Inflammatory macrophage (primary cell): ENCODE measurements around the gene ZXDB.
A peak's percentile ranks its signal among the peaks of the same experiment; 100 is the strongest.
"Not testable (repeated sequence)": the region's sequence is repeated elsewhere in the genome, so short reads cannot be mapped to it uniquely, and the experiment has no call there.

ENCODE experiments used
- DNase-seq, 2 donors: peaks; one replicate each; pipeline ENCODE4 v3.0.0-alpha.2; 2020 to 2022
- total RNA-seq, 18 experiments: gene quantifications; one replicate each; lab custom pipeline; 2026; ENCODE audit warnings: mixed read lengths in 6 of 18, inconsistent platforms in 2 of 18; lab: John Stamatoyannopoulos, UW

ZXDB gene
- total RNA-seq, result 3.6 to 11.0 (median 6.1) reads per million in 18 experiments

DNA sequence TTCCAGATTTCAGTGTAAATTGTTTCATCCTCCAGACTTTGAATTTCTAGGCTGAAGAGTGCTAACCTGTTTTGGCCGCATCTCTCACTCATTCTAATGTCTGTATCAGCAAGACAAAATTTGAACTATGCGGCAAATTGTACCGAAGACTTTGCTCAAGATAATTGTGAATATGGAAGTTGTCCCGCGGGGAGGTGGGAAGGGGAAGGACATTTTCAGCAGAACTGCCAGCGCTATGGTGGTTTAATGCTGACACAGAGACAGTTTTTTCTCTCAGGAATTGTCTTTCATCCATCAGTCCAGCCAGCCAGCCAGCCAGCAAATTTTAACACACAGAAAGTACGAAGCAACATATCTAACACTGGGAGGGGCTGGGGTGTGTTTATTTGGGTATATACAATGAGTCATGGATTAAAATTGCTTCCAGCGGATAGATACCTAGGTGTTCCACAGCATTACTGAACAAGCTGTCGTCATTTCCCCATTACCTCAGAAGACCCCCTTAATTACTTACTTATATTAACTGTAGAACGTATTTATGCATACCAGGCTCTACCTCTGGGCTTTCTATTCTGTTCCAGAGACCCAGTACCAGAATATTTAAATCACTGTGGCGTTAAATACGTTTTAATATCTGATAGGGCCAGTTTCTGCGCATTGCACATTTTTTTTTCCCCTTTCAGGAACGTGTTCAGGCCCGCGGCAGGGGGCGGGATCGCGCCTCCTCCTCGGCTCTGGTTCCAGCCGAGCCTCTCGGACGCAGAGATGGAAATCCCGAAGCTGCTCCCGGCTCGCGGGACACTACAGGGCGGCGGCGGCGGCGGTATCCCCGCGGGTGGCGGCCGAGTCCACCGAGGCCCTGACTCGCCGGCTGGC lies at the start of gene ZXDB:
TSS of gene ZXDB (plus strand) at position 728 of the 876 bp plus-strand sequence. CDS start at position 766, 38 bp downstream.
- DNase-seq, result not testable (repeated sequence)

DNA sequence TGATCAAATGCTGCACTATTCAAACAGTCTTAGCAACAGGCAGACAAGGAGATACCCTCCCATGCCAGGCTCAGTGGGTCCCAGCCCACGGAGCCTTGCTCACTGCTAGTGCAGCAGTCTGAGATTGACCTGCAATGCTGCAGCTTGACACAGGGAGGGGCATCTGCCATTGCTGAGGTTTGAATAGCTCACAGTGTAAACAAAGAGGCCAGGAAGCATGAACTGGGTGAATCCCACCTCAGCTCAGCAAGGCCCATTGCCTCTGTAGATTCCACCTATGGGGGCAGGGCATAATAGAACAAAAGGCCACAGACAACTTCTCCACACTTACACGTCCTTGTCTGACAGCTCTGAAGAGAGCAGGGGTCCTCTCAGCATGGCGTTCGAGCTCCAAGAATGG lies 26.6 kb upstream of the ZXDB start:
- no peak for DNase-seq

DNA sequence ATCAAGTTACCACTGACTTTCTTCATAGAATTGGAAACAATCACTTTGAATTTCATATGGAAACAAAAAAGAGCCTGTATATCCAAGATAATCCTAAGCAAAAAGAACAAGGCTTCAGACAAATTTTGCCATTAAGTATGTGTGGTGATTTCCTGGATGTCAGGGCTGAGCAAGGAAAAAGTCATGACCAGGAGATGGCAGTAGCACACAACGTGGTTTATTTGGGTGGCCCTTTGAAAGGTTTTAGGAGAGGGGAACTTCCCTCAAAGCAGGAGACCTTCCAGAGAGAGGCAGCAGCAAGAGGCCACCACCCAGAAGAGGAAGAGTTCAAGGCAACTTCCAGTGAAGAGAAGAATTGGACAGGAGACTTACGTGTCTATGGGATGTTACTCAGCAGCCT lies 18.1 kb upstream of the ZXDB start:
- DNase-seq, result peak; percentile 7 to 19

DNA sequence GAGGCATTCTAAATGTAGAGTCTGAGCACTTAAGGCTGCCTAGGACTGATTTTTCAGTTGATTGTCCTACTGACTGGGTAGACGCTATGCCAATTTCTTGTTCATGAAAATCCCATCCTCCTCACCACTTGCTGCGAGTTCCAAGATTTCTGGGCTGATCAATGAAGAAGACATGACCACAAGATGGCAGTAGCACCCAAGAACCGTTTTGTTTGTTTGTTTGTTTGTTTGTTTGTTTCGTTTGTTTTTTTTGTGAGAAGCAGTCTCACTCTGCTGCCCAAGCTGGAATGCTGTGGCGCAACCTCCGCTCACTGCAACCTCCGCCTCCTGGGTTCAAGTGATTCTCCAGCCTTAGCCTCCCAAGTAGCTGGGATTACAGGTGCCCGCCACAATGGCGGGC lies 8.9 kb upstream of the ZXDB start:
- DNase-seq, result peak in 1 of 2 donors; percentile 9

DNA sequence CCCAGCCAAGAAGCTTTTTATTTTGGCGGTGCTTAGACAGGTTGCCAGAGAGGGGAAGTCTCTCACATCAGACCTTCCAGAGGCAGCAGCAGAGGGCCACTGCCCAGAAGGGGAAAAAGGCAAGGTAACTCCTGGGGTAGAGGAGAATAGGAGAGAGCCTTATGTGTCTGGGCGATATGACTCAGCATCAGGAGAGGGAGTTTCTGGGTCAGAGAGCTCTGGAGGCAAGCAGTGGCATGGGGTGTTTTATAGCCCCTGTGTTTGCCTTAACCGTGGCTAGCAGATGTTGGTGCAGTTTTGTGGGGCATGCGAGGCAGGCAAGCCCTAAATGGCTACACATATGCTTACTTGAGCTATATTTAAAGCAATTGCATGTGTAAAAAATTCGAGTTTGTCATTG lies 8.3 kb upstream of the ZXDB start:
- DNase-seq, result no peak

DNA sequence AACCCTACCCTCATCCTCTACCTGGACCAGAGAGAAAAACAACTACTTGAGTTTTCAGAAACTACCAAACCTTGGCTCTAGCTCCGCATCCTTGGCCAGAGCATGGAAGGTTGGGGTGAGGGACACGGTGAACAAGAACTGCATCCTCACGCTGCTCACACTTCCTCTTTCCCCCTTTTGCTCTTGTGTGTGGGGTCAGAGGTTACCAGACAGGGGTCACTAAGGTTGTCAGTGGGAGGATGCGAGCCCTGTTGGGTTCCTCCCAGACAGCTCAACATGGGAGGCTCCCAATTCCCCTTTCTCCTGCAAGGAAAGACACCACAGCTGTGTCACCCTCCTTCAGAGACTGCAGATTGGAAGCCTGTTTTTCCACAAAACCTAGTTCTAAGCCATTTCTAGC lies 5.5 kb upstream of the ZXDB start:
- DNase-seq, result no peak

DNA sequence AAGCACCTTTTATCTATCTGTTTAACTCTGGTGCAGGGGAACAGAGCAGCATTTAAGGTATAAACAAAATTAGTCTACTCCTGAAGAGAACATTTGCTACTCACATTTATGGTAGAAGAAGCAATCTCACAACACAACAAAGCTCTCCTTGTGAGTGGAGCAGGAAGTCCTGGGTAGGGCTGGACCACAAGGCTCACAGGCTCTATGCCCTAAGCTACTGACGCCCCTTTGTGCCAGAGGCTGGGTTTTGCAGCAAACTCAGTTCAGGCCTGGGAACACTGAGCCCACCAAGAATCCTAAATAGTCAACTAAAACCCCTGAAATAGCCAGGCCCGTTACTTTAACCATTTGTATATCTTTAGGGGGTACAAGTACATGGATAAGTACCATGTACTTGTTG lies 4.7 kb upstream of the ZXDB start:
- no peak for DNase-seq

DNA sequence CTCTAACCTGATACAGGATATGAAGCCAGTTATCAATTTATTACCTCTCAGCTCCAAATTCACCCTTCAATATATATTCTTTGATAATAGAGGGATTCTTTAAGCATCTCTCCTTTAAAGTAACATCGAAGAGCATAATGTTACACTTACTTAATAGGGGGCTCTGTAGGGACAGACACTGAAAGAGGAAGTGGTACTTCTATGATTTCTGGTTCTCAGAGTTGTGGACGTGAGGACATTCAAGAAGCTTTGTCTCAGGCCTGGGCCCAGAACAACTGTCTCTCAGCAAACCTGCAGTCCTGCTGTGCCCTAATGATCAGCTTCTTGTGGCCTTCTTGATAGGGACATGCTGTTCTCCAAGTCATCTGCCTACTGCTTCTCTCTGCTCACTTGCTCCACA lies 4.2 kb upstream of the ZXDB start:
- DNase-seq, result no peak

DNA sequence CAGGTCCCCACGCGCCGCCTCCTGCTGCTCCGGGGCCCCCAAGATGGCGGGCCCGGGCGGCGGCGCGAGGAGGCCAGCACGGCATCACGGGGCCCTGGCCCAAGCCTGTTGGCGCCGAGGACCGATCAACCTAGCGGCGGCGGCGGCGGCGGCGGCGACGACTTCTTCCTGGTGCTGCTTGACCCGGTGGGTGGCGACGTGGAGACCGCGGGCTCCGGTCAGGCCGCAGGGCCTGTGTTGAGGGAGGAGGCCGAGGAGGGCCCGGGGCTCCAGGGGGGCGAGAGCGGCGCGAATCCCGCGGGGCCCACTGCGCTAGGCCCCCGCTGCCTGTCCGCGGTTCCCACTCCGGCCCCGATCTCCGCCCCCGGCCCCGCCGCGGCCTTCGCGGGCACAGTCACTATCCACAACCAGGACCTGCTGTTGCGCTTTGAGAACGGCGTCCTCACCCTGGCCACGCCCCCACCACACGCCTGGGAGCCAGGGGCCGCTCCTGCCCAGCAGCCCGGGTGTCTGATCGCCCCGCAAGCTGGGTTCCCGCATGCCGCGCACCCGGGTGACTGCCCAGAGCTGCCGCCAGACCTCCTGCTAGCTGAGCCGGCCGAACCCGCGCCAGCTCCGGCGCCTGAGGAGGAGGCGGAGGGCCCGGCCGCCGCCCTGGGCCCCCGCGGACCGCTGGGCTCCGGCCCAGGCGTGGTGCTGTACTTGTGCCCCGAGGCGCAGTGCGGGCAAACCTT lies 516 bp downstream of the ZXDB start:
- peak; percentile 11 to 30 for DNase-seq

DNA sequence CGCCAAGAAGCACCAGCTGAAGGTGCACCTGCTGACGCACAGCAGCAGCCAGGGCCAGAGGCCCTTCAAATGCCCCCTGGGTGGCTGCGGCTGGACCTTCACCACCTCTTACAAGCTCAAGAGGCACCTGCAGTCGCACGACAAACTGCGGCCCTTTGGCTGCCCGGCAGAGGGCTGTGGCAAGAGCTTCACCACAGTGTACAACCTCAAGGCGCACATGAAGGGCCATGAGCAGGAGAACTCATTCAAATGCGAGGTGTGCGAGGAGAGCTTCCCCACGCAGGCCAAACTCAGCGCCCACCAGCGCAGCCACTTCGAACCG lies 1.0 kb downstream of the ZXDB start:
- DNase-seq, result not testable (repeated sequence)

DNA sequence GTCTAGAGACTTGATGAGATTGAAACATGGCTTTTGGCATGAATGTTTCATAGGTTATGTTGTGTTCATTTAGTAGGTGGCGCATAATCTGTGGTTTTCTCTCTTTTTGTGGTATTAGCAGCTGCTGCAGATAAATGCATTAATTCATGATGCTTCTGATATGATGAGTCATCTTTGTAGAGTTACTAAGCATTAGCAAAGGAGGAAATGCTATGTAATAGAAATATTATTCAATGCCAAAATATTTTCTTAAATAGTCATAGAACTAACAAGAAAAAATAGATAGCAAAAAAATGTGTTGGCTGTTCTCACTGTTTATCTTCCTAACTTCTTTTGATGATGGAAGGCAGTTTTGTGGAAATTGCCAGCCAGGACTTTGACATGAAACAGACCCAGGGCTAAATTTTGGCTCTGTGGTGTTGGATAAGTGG lies 3.6 kb downstream of the ZXDB start:
- DNase-seq, result no peak

DNA sequence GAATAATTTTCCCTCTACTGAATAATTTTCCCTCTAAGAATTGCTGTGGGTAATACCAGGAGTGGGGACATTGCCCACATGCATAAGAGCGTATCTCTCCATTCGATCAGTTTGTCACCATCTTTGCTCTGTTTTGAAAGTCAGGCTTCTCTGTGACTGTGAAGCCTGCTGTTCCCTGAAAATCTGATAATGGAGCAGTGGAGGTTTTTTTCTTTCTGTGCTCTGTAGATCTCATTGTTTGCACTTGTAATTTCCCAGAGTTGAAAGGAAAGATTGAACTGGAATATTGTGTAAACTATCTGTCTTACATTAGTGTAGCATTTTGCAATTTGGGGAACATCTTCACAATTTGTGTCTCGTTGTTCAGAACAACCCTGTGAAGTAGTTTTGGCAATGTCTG lies 4.3 kb downstream of the ZXDB start:
- peak in 1 of 2 donors; percentile 6 for DNase-seq

DNA sequence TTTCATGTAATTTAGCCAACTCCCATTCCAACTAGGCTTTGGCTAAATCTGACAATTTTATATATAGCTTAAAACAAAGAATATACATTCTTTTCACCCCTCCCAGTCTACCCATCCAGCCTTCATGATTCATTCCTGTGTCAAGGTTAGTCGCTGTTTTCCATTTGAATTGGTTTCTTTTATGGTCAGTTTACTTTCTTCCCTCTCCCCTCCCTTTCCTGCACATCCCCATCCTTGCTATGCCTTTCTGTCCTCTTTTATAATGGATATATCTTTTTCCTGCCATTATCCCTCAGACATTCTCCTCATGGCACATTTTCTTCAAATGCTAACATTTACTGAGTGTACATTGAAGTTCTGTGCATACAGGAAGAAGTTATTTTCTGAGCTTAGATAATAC lies 4.7 kb downstream of the ZXDB start:
- no peak for DNase-seq

DNA sequence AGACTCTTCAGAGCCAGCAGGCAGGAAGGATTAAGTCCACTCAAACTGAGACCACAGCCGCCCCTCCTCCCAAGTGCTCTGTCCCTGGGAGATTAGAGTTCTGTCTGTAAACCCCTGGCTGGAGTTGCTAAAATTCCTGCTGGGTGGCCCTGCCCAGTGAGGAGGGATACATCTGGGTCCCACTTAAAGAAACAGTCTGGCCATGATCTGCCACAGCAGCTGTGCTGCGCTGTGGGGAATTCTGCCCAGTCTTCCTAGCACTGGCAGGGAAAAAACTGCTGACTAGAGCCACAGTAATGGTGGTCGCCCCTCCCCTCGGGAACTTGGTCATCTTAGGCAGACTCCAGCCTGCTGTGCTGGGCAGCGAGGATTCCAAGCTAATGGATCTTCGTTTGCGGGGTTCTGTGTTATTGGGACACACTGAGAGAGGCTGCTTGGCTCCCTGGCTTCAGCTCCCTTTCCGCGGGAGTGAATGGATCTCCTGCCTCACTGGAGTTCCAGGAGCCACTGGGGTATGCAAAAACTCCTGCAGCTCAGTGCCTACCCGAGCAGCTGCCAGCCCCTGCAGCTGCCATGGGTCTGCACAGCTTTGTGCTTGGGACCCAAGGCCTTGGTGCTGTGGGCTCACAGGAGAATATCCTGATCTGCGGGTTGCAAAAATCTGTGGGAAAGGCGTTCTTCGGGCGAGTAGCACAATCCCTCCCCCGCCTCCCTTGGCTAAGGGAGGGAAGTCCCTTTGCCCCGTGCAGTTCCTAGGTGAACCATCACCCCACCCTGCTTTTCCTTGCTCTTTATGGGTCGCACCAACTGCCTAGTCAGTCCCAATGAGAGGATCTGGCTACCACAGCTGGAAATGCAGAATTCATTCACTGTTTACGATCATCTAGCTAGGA lies 15.7 kb downstream of the ZXDB start:
- no peak for DNase-seq

DNA sequence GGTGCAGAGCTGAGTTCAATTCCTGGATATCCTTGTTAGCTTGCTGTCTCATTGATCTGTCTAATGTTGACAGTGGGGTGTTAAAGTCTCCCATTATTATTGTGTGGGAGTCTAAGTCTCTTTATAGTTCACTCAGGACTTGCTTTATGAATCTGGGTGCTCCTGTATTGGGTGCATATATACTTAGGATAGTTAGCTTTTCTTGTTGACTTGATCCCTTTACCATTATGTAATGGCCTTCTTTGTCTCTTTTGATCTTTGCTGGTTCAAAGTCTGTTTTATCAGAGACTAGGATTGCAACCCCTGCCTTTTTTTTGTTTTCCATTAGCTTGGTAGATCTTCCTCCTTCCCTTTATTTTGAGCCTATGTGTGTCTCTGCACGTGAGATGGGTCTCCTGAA lies 21.5 kb downstream of the ZXDB start:
- not testable (repeated sequence) for DNase-seq

DNA sequence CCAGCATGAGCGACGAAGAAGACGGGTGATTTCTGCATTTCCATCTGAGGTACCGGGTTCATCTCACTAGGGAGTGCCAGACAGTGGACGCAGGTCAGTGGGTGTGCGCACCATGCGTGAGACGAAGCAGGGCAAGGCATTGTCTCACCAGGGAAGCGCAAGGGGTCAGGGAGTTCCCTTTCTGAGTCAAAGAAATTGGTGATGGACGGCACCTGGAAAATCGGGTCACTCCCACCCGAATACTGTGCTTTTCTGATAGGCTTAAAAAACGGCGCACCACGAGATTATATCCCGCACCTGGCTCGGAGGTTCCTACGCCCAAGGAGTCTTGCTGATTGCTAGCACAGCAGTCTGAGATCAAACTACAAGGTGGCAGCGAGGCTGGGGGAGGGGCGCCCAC lies 37.6 kb downstream of the ZXDB start:
- DNase-seq, result not testable (repeated sequence)

DNA sequence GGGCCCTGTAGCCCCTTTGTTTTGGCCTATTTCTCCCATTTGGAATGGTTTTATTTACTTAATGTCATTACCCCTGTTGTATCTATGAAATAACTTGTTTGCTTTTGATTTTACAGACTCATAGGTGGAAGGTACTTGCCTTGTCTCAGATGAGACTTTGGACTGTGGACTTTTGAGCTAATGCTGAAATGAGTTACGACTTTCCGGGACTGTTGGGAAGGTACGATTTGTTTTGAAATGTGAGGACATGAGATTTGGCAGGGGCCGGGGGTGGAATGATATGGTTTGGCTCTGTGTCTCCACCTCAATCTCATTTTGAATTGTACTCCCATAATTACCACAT lies 48.8 kb downstream of the ZXDB start:
- no peak for DNase-seq

DNA sequence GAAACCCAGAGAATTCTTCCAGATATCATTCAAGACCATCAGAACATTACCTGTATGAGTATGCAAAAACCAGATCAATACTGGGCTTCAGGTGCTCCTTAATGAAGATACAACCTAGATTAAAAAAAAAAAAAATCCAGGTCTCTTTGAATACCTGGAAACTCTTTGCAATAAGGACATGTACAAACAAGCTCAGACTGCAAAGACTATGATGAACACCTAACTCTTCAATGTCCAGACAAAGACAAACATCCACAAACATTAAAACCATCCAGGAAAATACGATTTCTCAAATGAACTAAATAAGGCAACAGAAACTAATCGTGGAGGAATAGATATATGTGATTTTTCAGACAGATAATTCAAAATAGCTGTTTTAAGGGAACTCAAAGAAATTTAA lies 49.5 kb downstream of the ZXDB start:
- no peak for DNase-seq

DNA sequence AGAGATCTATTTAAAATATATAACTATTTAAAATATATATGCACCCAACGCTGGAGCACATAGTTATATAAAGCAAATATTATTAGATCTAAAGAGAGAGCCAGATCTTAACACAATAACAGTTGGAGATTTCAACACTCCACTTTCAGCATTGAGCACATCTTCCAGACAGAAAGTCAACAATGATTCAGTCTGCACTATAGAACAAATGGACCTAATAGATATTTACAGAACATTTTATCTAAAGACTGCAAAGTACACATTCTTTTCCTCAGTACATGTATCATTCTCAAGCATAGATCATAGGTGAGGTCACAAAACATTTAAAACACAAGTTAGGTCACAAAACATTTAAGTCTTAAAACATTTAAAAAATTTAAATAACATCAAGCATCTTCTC lies 51.9 kb downstream of the ZXDB start:
- no peak for DNase-seq

DNA sequence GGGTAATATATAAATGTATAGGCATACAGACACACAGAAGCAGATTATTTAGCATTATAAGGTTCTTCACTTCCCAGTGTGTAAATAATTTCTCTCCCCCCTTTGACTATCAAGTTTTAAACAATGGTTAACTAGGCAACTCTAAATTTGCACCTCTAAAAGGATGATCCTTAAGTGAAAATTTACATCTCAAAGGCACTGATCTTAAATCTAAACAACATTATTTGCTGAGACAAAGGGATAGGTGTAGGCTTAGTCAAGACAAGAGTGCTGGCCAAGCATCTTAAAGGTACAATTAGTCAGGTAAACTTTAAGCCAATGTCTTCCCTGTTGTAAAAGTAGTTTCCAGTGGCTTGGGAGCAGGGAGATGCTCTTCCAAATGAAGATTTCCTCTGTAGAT lies 55.2 kb downstream of the ZXDB start:
- no peak for DNase-seq
